HepG2 (cell line): Measurements from ENCODE around the gene TRAF3. TPM values are rescaled to one million over a fixed set of nuclear protein-coding genes. Genes with fewer than 3 reads are reported as not detected.

Experiments
- ARID5B ChIP-seq: IDR thresholded peaks from 2 replicates; pipeline ENCODE4 v1.4.0; 2020; ENCODE audit warnings: mild to moderate bottlenecking, missing genetic modification reagents
- CTCF ChIP-seq: sonication (generic); formaldehyde crosslinking; IDR thresholded peaks from 2 replicates; pipeline ENCODE4 v1.5.0; 2020; ENCODE audit warnings: mild to moderate bottlenecking, missing genetic modification reagents, moderate library complexity
- JUND ChIP-seq: sonication (generic); formaldehyde crosslinking; IDR thresholded peaks from 2 replicates; pipeline ENCODE4 v1.8.0; 2022; ENCODE audit warnings: mild to moderate bottlenecking, missing genetic modification reagents
- KLF12 ChIP-seq: sonication (generic); formaldehyde crosslinking; IDR thresholded peaks from 2 replicates; pipeline ENCODE4 v1.4.0; 2020; ENCODE audit warnings: missing genetic modification reagents, borderline replicate concordance
- SUZ12 ChIP-seq: fragments of 150-350 bp; IDR thresholded peaks from 2 replicates; pipeline ENCODE4 v1.6.1; 2014; ENCODE audit warnings: low read depth, low read length
- ZBTB1 ChIP-seq: sonication (generic); formaldehyde crosslinking; IDR thresholded peaks from 2 replicates; pipeline ENCODE4 v1.4.0; 2020; ENCODE audit warnings: missing genetic modification reagents, borderline replicate concordance
- ZFP1 ChIP-seq: IDR thresholded peaks from 2 replicates; pipeline ENCODE4 v1.6.1; 2016
- ZKSCAN1 ChIP-seq: fragments of 150-350 bp; IDR thresholded peaks from 2 replicates; pipeline ENCODE4 v1.6.1; 2014; ENCODE audit warnings: low read length
- ZNF407 ChIP-seq: sonication (generic); formaldehyde crosslinking; IDR thresholded peaks from one replicate; pipeline ENCODE4 v1.5.1; 2020; ENCODE audit warnings: mild to moderate bottlenecking, missing genetic modification reagents; ENCODE audit errors: not compliant biosample characterization
- ZNF510 ChIP-seq: sonication (generic); formaldehyde crosslinking; IDR thresholded peaks from 2 replicates; pipeline ENCODE4 v1.4.0; 2020; ENCODE audit warnings: low read depth, mild to moderate bottlenecking, missing genetic modification reagents
- ZNF720 ChIP-seq: sonication (generic); formaldehyde crosslinking; IDR thresholded peaks from 2 replicates; pipeline ENCODE4 v1.4.0; 2020; ENCODE audit warnings: missing genetic modification reagents
- ZNF766 ChIP-seq: sonication (generic); formaldehyde crosslinking; IDR thresholded peaks from 2 replicates; pipeline ENCODE4 v1.5.0; 2020; ENCODE audit warnings: missing genetic modification reagents, borderline replicate concordance
- ZNF770 ChIP-seq: sonication (generic); formaldehyde crosslinking; IDR thresholded peaks from 2 replicates; pipeline ENCODE4 v1.5.0; 2020; ENCODE audit warnings: mild to moderate bottlenecking, missing genetic modification reagents
- polyA plus RNA-seq, 8 experiments: library from polyadenylated mRNA; depleted of rRNA in 3 of 8; stranded (reverse) in 7 of 8; unstranded in 1 of 8; fragments of >200 nt; fragmentation: Illumina TruSeq in 4 of 8; extraction: Trizol in 4 of 8; gene quantifications; 2 replicates each; pipeline versions ENCODE4 v1.2.1 to v1.2.3, GENCODE V29; 2011 to 2016; ENCODE audit warnings: low read depth in 4 of 8, missing spikeins in 1 of 8, mixed read lengths in 1 of 8; ENCODE audit not compliant: insufficient read depth in 1 of 8
- total RNA-seq, 5 experiments: library from RNA; depleted of rRNA; stranded (reverse); fragments of >200 nt; fragmentation: Illumina TruSeq; extraction: Trizol; gene quantifications; 2 replicates each; pipeline ENCODE4 v1.2.3, GENCODE V29; 2016; ENCODE audit warnings: low read depth in 1 of 5

Gene TRAF3
- total and polyA plus RNA-seq, 2 of the 13 experiments (the other 11 are each of a cell fraction or from before 2014, with no cell fraction given), result 6.9 to 12.2 TPM

DNA sequence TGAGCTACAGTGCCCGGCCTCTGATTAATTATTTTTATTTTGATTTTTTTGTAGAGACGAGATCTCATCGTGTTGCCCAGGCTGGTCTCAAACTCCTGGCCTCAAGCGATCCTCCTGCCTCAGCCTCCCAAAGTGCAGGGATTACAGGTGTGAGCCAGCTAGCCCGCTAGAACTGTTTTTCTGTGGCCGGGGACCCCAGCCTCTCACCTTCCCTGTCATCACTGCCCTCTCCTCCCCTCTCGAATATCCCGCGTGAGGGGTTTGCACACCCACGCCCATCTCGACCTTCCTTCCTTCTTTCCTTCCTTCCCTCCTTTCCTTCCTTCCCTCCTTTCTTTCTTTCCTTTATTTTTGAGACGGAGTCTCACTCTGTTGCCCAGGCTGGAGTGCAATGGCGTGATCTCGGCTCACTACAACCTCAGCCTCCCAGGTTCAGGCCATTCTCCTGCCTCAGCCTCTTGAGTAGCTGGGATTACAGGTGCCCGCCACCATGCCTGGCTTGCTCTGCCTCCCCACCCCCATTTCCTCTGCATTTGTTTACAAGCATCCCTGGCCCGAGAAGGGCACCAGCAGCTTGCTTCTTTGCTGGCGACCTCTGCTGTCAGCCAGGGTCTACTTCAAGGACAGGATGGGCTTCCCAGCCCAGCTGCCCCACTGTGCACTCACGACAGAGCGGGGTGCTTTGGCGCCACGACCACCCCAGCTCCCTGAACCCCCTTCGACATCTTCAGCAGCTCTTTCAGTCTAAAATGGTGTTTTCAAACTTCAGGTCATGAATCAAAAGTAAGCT, 4.3 kb upstream of the TRAF3 start (continued):
- TF ChIP-seq ZNF407 (CRISPR knock-in tag) (no peak), ZKSCAN1 (peak; percentile 51; the same call in 1 of the 2 replicates), ZBTB1 (CRISPR knock-in tag) (no peak), ZNF770 (CRISPR knock-in tag) (0 out of 2 replicates have a peak, but pooled peaks have one; percentile 35), SUZ12 (no peak), ZNF510 (no peak), ZNF720 (CRISPR knock-in tag) (no peak), JUND (CRISPR knock-in tag) (no peak), KLF12 (CRISPR knock-in tag) (no peak), CTCF (CRISPR knock-in tag) (peak; percentile 77), ZFP1 (CRISPR knock-in tag) (no peak), ZNF766 (no peak), ARID5B (CRISPR knock-in tag) (0 out of 2 replicates have a peak, but pooled peaks have one; percentile 18)
